ENCODE measurements around the gene WWP2.

The WWP2 gene

DNA sequence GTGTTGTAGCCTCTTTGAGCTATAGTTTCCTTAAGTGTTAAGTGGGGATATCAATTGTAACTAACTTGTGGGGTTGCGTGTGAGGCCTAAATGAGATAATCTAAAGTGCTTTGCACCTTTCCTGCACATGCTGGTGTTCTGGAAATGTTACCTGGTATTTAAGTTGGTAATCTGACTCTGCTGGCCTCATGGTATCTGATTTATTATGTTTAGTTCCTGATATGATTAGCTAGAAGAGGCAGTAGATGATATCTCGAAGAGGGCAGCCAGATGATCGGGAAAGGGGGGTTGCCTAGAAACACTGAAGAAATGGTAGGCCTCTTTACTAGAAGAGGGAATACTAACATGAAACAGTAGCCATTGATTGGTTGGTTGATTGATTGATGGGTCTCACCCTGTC lies 123.6 kb downstream of the WWP2 start:
- TF ChIP-seq, protein P1, sequence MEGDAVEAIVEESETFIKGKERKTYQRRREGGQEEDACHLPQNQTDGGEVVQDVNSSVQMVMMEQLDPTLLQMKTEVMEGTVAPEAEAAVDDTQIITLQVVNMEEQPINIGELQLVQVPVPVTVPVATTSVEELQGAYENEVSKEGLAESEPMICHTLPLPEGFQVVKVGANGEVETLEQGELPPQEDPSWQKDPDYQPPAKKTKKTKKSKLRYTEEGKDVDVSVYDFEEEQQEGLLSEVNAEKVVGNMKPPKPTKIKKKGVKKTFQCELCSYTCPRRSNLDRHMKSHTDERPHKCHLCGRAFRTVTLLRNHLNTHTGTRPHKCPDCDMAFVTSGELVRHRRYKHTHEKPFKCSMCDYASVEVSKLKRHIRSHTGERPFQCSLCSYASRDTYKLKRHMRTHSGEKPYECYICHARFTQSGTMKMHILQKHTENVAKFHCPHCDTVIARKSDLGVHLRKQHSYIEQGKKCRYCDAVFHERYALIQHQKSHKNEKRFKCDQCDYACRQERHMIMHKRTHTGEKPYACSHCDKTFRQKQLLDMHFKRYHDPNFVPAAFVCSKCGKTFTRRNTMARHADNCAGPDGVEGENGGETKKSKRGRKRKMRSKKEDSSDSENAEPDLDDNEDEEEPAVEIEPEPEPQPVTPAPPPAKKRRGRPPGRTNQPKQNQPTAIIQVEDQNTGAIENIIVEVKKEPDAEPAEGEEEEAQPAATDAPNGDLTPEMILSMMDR (IDR thresholded peaks at IDR 0.05) = no peak

DNA sequence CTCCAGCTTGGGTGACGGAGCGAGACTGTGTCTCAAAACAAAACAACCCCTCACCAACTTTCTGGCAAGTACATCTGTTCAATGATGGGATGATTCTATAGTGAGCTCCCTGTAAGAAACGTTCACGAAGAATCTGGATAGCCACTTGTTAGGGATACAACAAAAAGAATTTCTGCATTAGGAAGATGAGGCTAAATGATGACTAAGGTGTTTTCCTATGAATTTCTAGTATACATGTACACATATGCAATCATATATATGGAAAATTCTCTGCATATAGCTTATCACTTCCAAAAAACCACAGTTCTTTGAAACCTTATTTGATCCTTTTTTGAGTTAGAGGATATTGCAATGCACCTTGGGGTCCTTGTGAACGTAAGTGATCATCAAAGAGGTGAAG lies 124.6 kb downstream of the WWP2 start:
- TF ChIP-seq, protein P1 (IDR thresholded peaks at IDR 0.05) = no peak

DNA sequence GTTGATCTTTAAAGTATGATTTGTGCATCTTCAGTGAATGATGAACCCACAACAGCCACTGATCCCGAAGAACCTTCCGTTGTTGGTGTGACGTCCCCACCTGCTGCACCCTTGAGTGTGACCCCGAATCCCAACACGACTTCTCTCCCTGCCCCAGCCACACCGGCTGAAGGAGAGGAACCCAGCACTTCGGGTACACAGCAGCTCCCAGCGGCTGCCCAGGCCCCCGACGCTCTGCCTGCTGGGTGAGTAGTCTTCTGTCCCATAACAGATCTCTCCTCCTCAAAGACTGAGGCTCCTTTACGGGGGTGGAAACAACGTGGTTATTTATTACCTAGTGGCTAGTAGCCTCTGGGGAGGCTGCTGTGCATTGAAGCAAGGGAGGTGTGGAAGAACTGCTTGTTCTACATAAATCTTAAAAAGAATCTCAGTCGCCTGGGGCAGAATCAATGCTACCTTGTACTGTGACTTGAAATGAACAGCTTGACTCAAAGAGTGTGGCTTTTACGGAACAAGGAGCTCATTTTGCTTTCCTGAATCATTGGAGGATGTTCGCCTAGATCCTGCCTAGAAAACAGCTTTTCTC lies 126.0 kb downstream of the WWP2 start:
- TF ChIP-seq, protein P1 (IDR thresholded peaks at IDR 0.05) = no peak

DNA sequence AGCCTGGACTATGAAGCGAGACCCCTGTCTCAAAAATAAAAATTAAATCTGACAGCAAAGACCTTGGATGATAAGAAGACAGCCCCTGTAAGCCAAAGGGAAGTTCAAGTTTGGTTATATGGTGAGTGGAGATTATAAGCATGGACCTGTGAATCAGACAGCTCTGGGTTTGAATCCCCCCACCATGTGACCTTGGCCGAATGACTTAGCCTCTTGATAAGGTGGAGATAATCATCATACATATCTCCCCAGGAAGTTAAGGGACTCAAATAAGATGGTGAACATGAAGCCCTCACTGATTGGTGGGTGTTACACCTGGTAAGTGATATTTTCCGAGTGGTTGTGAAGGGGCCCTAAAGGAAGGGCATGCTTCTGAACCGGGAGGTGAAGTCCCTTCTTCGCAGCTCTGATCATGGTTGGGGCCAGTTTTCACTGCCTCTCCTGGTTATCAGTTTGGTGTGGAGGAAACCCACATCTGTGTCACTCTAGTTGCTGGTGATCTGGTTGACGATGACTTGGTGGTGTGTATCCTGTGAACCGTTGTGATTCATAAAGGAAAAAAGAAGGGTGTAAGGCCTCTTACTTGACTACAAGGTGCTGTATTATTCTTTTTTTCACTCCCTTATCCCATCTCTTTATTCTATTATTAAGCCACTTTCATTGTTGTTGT lies 127.3 kb downstream of the WWP2 start:
- TF ChIP-seq, protein P1 (IDR thresholded peaks at IDR 0.05) = no peak

DNA sequence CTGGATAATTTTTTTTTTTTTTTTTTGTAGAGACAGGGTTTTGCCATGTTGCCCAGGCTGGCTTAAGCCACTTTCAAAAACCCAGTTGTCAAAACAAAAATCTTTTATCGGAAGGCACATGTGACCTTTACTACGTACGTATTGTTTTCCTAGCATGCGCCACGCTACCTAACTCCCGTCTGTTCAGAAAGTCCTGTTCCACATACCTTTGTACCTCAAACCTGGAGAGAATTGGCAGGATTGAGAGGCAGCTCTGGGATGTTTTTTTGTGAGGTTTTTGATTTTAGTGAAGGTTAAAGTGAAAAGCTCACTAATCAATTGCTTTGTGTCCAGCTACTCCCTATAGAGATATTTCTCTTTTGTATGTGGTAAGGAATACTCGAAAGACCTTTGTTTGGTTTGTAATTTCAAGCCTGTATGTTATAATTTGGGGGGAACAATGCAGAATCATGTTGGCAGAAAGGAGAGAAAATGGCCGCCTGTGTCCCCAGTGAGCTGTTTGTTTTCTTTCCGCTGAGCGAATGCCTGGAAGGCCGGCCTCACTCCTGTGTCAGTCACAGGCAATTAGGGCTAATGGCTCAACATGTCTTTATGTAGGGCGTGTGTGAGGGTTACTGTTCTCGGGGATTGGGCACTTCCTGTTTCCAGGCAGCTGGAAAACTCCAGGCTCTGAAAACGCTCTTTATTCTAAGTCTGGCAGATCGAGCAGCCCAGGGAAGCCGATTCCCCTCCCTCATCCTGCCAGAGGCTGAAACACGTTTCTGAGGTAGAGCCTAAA lies 128.2 kb downstream of the WWP2 start:
- TF ChIP-seq, protein P1 (IDR thresholded peaks at IDR 0.05) = no peak

DNA sequence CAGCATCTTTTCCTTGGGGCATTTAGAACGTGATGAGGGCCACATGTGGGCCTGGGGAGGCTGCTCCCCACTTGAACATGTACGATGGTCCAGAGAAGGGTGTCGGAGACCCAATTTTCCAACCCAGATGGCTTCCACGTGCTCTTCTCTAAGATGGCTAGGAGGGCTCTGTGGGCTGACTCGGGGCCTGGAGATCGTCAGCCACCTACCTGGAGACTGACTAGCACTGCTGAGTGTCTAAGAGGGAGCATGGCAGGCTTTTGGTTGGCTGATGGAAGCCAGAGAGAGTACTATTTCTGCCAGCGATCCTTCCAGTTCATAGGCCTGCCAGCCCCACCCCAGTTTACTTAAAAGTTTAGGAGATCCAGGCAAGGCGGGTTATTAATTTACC lies 128.8 kb downstream of the WWP2 start:
- TF ChIP-seq, protein P1 (IDR thresholded peaks at IDR 0.05) = no peak

DNA sequence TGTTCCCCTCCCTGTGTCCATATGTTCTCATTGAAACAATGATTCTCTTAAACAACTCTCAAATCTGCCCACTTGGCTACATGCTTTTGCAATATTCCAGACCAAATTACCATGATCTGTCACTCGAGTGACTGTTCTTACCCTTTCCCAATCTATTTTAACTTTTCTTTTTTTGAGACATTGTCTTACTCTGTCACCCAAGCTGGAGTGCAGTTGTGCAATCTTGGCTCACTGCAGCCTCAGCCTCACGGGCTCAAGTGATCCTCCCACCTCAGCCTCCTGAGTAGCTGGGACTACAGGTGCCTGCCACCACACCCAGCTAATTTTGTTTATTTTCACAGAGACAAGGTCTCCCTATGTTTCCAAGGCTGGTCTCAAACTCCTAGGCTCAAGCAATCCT lies 130.2 kb downstream of the WWP2 start:
- TF ChIP-seq, protein P1 (IDR thresholded peaks at IDR 0.05) = no peak
